Measurements from ENCODE around the gene TUBB4A. TPM values are rescaled to one million over a fixed set of nuclear protein-coding genes. Genes with fewer than 3 reads are reported as not detected.

The TUBB4A gene
- total and polyA plus RNA-seq, 9 of the 15 experiments (the other 6 are each of a cell fraction or from before 2014, with no cell fraction given): 0.14 to 7.0 (median 0.75) TPM

- TF ChIP-seq BCOR (IDR thresholded peaks at IDR 0.05) (peak; percentile 97), ARID4B (CRISPR knock-in tag; IDR thresholded peaks at IDR 0.05) (no peak), DIDO1 (tag; IDR thresholded peaks at IDR 0.05; ENCODE audit: low read depth) (no peak), SMC3 (conservative IDR thresholded peaks at IDR 0.05; ENCODE audit: insufficient read depth, low read depth, low read length) (0 out of 2 replicates have a peak, but pooled peaks have one; percentile 13), TGIF2 (CRISPR knock-in tag; IDR thresholded peaks at IDR 0.05) (no peak), ERF (CRISPR knock-in tag; IDR thresholded peaks at IDR 0.05) (no peak), HDAC3 (IDR thresholded peaks at IDR 0.05; ENCODE audit: borderline replicate concordance, partially characterized antibody) (no peak), MAX (CRISPR knock-in tag; IDR thresholded peaks at IDR 0.05) (0 out of 2 replicates have a peak, but pooled peaks have one; percentile 25), ZNF445 (CRISPR knock-in tag; IDR thresholded peaks at IDR 0.05; ENCODE audit: low read depth) (no peak), MTF1 (CRISPR knock-in tag; IDR thresholded peaks at IDR 0.05; ENCODE audit: borderline replicate concordance) (no peak), MAFK (IDR thresholded peaks at IDR 0.05; ENCODE audit: low read length) (no peak), MIER1 (IDR thresholded peaks at IDR 0.05; ENCODE audit: low read depth) (no peak), ZFP1 (CRISPR knock-in tag; IDR thresholded peaks at IDR 0.05) (no peak), ZNF121 (CRISPR knock-in tag; conservative IDR thresholded peaks at IDR 0.05) (peak; percentile 82), SAFB2 (IDR thresholded peaks at IDR 0.05; ENCODE audit: borderline replicate concordance, low read depth, low read length, severe bottlenecking) (no peak), CAMTA2 (CRISPR knock-in tag; conservative IDR thresholded peaks at IDR 0.05) (no peak), MCM5 (IDR thresholded peaks at IDR 0.05; ENCODE audit: low read depth) (no peak), ZNF449 (CRISPR knock-in tag; IDR thresholded peaks at IDR 0.05) (no peak), CHD2 (IDR thresholded peaks at IDR 0.05; ENCODE audit: low read depth, low read length) (no peak), CBFA2T2 (conservative IDR thresholded peaks at IDR 0.05) (no peak)
- TF ChIP-seq, protein P1, sequence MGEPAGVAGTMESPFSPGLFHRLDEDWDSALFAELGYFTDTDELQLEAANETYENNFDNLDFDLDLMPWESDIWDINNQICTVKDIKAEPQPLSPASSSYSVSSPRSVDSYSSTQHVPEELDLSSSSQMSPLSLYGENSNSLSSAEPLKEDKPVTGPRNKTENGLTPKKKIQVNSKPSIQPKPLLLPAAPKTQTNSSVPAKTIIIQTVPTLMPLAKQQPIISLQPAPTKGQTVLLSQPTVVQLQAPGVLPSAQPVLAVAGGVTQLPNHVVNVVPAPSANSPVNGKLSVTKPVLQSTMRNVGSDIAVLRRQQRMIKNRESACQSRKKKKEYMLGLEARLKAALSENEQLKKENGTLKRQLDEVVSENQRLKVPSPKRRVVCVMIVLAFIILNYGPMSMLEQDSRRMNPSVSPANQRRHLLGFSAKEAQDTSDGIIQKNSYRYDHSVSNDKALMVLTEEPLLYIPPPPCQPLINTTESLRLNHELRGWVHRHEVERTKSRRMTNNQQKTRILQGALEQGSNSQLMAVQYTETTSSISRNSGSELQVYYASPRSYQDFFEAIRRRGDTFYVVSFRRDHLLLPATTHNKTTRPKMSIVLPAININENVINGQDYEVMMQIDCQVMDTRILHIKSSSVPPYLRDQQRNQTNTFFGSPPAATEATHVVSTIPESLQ (CRISPR knock-in tag; IDR thresholded peaks at IDR 0.05): no peak
Observed at GRCh38 chr19:6521718-6522646, 19.9 kb upstream of the TUBB4A start (continued).
